HEK293 (cell line): Measurements from ENCODE around the gene MSH5.

Experiments used
- GFI1B ChIP-seq: fragments of 450-650 bp; formaldehyde crosslinking; IDR thresholded peaks from 2 replicates; pipeline ENCODE4 v1.5.1; 2016; ENCODE audit warnings: missing biosample characterization, missing genetic modification characterization
- GLIS1 ChIP-seq: fragments of 450-650 bp; formaldehyde crosslinking; IDR thresholded peaks from 2 replicates; pipeline ENCODE4 v1.5.1; 2016; ENCODE audit warnings: missing biosample characterization, missing genetic modification characterization
- HOXA7 ChIP-seq: sonication (generic); formaldehyde crosslinking; IDR thresholded peaks from 2 replicates; pipeline ENCODE4 v1.8.1; 2022; ENCODE audit warnings: missing genetic modification reagents, borderline replicate concordance
- MEIS1 ChIP-seq: sonication (generic); formaldehyde crosslinking; IDR thresholded peaks from 2 replicates; pipeline ENCODE4 v1.8.1; 2022; ENCODE audit warnings: missing genetic modification reagents, mild to moderate bottlenecking, borderline replicate concordance
- YY2 ChIP-seq: fragments of 450-650 bp; formaldehyde crosslinking; IDR thresholded peaks from 2 replicates; pipeline ENCODE4 v1.5.1; 2016; ENCODE audit warnings: missing biosample characterization, missing genetic modification characterization
- ZFP3 ChIP-seq: fragments of 450-650 bp; formaldehyde crosslinking; IDR thresholded peaks from 2 replicates; pipeline ENCODE4 v1.5.1; 2016; ENCODE audit warnings: low read depth, missing biosample characterization, missing genetic modification characterization
- ZNF112 ChIP-seq: fragments of 450-650 bp; formaldehyde crosslinking; IDR thresholded peaks from 2 replicates; pipeline ENCODE4 v1.5.0; 2017; ENCODE audit warnings: missing biosample characterization, missing genetic modification characterization
- ZNF146 ChIP-seq: fragments of 450-650 bp; formaldehyde crosslinking; IDR thresholded peaks from 2 replicates; pipeline ENCODE4 v1.5.1; 2016; ENCODE audit warnings: missing biosample characterization, missing genetic modification characterization
- ZNF155 ChIP-seq: fragments of 450-650 bp; formaldehyde crosslinking; IDR thresholded peaks from 2 replicates; pipeline ENCODE4 v1.5.1; 2016; ENCODE audit warnings: missing biosample characterization, missing genetic modification characterization
- ZNF214 ChIP-seq: fragments of 450-650 bp; formaldehyde crosslinking; IDR thresholded peaks from 2 replicates; pipeline ENCODE4 v1.5.1; 2017; ENCODE audit warnings: missing biosample characterization, mild to moderate bottlenecking, missing genetic modification characterization, borderline replicate concordance
- ZNF341 ChIP-seq: fragments of 450-650 bp; formaldehyde crosslinking; IDR thresholded peaks from 2 replicates; pipeline ENCODE4; 2016; ENCODE audit warnings: low read depth, missing biosample characterization, missing genetic modification characterization
- ZNF394 ChIP-seq: fragments of 450-650 bp; formaldehyde crosslinking; IDR thresholded peaks from 2 replicates; pipeline ENCODE4 v1.5.1; 2016; ENCODE audit warnings: missing biosample characterization, missing genetic modification characterization, mild to moderate bottlenecking, moderate library complexity, borderline replicate concordance
- ZNF501 ChIP-seq: fragments of 450-650 bp; formaldehyde crosslinking; IDR thresholded peaks from 2 replicates; pipeline ENCODE4 v1.5.1; 2016; ENCODE audit warnings: missing biosample characterization, missing genetic modification characterization
- ZNF544 ChIP-seq: fragments of 450-650 bp; formaldehyde crosslinking; IDR thresholded peaks from 2 replicates; pipeline ENCODE4 v1.5.0; 2017; ENCODE audit warnings: missing biosample characterization, missing genetic modification characterization
- ZNF560 ChIP-seq: fragments of 450-650 bp; formaldehyde crosslinking; IDR thresholded peaks from 2 replicates; pipeline ENCODE4 v1.5.1; 2017; ENCODE audit warnings: missing biosample characterization, missing genetic modification characterization, borderline replicate concordance
- ZNF571 ChIP-seq: fragments of 450-650 bp; formaldehyde crosslinking; IDR thresholded peaks from 2 replicates; pipeline ENCODE4 v1.5.0; 2017; ENCODE audit warnings: missing biosample characterization, missing genetic modification characterization
- ZNF585B ChIP-seq: fragments of 450-650 bp; formaldehyde crosslinking; IDR thresholded peaks from 2 replicates; pipeline ENCODE4 v1.5.1; 2016; ENCODE audit warnings: missing biosample characterization, missing genetic modification characterization
- ZNF623 ChIP-seq: fragments of 450-650 bp; formaldehyde crosslinking; IDR thresholded peaks from 2 replicates; pipeline ENCODE4 v1.5.1; 2016; ENCODE audit warnings: missing biosample characterization, missing genetic modification characterization
- ZNF654 ChIP-seq: fragments of 450-650 bp; formaldehyde crosslinking; IDR thresholded peaks from 2 replicates; pipeline ENCODE4 v1.5.1; 2016; ENCODE audit warnings: low read depth, missing biosample characterization, missing genetic modification characterization
- ZNF664 ChIP-seq: fragments of 450-650 bp; formaldehyde crosslinking; IDR thresholded peaks from 2 replicates; pipeline ENCODE4 v1.5.1; 2016; ENCODE audit warnings: missing biosample characterization, missing genetic modification characterization
- ZNF791 ChIP-seq: fragments of 450-650 bp; formaldehyde crosslinking; IDR thresholded peaks from 2 replicates; pipeline ENCODE4 v1.5.1; 2016; ENCODE audit warnings: missing biosample characterization, missing genetic modification characterization
- ZSCAN30 ChIP-seq: fragments of 450-650 bp; IDR thresholded peaks from 2 replicates; pipeline ENCODE4 v1.5.1; 2018; ENCODE audit warnings: missing biosample characterization, mild to moderate bottlenecking, missing genetic modification characterization, moderate library complexity
- TF ChIP-seq, protein P1 (sequence below): fragments of 450-650 bp; formaldehyde crosslinking; IDR thresholded peaks from 2 replicates; pipeline ENCODE4 v1.5.1; 2016; ENCODE audit warnings: missing biosample characterization, missing genetic modification characterization
- TF ChIP-seq, protein P2 (sequence below): fragments of 450-650 bp; formaldehyde crosslinking; IDR thresholded peaks from 2 replicates; pipeline ENCODE4 v1.5.1; 2017; ENCODE audit warnings: missing biosample characterization, missing genetic modification characterization
- TF ChIP-seq, protein P3 (sequence below): fragments of 450-650 bp; formaldehyde crosslinking; IDR thresholded peaks from 2 replicates; pipeline ENCODE4 v1.5.1; 2016; ENCODE audit warnings: missing biosample characterization, missing genetic modification characterization
- TF ChIP-seq, protein P4 (sequence below): fragments of 450-650 bp; formaldehyde crosslinking; IDR thresholded peaks from 2 replicates; pipeline ENCODE4 v1.5.0; 2017; ENCODE audit warnings: missing biosample characterization, missing genetic modification characterization, borderline replicate concordance
- TF ChIP-seq, protein P5 (sequence below): fragments of 450-650 bp; formaldehyde crosslinking; IDR thresholded peaks from 2 replicates; pipeline ENCODE4 v1.5.1; 2016; ENCODE audit warnings: missing biosample characterization, missing genetic modification characterization
- TF ChIP-seq, protein P6 (sequence below): fragments of 450-650 bp; formaldehyde crosslinking; IDR thresholded peaks from 2 replicates; pipeline ENCODE4 v1.5.1; 2016; ENCODE audit warnings: missing biosample characterization, missing genetic modification characterization, borderline replicate concordance
- TF ChIP-seq, protein P7 (sequence below): fragments of 450-650 bp; formaldehyde crosslinking; IDR thresholded peaks from 2 replicates; pipeline ENCODE4 v1.5.1; 2016; ENCODE audit warnings: missing biosample characterization, missing genetic modification characterization

Gene MSH5

DNA sequence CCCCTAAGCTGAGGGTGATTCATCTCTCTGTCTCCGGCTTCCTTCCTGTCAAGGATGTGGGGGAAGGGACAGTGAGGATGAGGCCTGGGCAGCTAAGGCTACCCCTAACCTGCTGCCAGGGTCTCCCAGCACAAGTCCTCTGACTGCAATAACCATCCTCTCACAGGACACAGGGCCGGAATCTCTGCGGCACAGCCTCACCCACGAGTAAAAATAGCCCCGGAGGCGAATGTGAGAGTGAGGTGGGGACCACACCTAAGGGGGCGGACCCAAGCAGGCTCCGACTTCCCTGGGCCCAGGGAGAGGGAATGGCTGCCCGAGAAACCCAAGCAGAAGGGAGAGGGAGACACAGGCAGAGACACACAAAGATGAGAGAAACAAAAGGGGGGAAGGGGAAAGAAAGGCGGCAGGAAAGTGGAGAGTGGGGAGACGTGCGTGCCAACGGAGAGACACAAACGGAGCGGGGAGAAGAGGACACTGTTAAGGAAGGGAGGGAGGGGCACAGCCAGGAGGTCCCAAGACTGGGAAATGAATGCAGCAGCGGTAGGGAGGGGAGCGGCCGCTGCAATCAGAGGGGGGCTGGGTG is 4.9 kb upstream of the MSH5 start (continued):
- TF ChIP-seq ZSCAN30 (tag by site-specific recombination) (peak; percentile 25; the same call in 1 of the 2 replicates), ZNF571 (tag by site-specific recombination) (no peak), ZNF664 (tag by site-specific recombination) (no peak), HOXA7 (CRISPR knock-in tag) (no peak), ZNF654 (tag by site-specific recombination) (no peak), ZNF155 (tag by site-specific recombination) (no peak), ZNF394 (tag by site-specific recombination) (peak; percentile 49; the same call in 1 of the 2 replicates), ZNF146 (0 out of 2 replicates have a peak, but pooled peaks have one; percentile 21), MEIS1 (CRISPR knock-in tag) (no peak), GLIS1 (tag by site-specific recombination) (peak; percentile 73), ZNF214 (tag by site-specific recombination) (no peak), ZNF112 (no peak), ZNF585B (tag by site-specific recombination) (no peak), ZNF544 (tag by site-specific recombination) (no peak), ZNF341 (tag by site-specific recombination) (peak; percentile 96), ZFP3 (tag by site-specific recombination) (no peak), ZNF623 (tag by site-specific recombination) (no peak), GFI1B (tag by site-specific recombination) (no peak), ZNF501 (tag by site-specific recombination) (no peak), ZNF560 (tag by site-specific recombination) (no peak), ZNF791 (tag by site-specific recombination) (no peak), YY2 (tag by site-specific recombination) (no peak)
- TF ChIP-seq, protein P1, sequence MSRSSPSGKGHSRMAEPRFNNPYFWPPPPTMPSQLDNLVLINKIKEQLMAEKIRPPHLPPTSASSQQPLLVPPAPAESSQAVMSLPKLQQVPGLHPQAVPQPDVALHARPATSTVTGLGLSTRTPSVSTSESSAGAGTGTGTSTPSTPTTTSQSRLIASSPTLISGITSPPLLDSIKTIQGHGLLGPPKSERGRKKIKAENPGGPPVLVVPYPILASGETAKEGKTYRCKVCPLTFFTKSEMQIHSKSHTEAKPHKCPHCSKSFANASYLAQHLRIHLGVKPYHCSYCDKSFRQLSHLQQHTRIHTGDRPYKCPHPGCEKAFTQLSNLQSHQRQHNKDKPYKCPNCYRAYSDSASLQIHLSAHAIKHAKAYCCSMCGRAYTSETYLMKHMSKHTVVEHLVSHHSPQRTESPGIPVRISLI (tag by site-specific recombination), result no peak
- TF ChIP-seq, protein P2, sequence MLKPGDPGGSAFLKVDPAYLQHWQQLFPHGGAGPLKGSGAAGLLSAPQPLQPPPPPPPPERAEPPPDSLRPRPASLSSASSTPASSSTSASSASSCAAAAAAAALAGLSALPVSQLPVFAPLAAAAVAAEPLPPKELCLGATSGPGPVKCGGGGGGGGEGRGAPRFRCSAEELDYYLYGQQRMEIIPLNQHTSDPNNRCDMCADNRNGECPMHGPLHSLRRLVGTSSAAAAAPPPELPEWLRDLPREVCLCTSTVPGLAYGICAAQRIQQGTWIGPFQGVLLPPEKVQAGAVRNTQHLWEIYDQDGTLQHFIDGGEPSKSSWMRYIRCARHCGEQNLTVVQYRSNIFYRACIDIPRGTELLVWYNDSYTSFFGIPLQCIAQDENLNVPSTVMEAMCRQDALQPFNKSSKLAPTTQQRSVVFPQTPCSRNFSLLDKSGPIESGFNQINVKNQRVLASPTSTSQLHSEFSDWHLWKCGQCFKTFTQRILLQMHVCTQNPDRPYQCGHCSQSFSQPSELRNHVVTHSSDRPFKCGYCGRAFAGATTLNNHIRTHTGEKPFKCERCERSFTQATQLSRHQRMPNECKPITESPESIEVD (tag by site-specific recombination), result no peak
- TF ChIP-seq, protein P3, sequence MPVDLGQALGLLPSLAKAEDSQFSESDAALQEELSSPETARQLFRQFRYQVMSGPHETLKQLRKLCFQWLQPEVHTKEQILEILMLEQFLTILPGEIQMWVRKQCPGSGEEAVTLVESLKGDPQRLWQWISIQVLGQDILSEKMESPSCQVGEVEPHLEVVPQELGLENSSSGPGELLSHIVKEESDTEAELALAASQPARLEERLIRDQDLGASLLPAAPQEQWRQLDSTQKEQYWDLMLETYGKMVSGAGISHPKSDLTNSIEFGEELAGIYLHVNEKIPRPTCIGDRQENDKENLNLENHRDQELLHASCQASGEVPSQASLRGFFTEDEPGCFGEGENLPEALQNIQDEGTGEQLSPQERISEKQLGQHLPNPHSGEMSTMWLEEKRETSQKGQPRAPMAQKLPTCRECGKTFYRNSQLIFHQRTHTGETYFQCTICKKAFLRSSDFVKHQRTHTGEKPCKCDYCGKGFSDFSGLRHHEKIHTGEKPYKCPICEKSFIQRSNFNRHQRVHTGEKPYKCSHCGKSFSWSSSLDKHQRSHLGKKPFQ (tag by site-specific recombination), result no peak
- TF ChIP-seq, protein P4, sequence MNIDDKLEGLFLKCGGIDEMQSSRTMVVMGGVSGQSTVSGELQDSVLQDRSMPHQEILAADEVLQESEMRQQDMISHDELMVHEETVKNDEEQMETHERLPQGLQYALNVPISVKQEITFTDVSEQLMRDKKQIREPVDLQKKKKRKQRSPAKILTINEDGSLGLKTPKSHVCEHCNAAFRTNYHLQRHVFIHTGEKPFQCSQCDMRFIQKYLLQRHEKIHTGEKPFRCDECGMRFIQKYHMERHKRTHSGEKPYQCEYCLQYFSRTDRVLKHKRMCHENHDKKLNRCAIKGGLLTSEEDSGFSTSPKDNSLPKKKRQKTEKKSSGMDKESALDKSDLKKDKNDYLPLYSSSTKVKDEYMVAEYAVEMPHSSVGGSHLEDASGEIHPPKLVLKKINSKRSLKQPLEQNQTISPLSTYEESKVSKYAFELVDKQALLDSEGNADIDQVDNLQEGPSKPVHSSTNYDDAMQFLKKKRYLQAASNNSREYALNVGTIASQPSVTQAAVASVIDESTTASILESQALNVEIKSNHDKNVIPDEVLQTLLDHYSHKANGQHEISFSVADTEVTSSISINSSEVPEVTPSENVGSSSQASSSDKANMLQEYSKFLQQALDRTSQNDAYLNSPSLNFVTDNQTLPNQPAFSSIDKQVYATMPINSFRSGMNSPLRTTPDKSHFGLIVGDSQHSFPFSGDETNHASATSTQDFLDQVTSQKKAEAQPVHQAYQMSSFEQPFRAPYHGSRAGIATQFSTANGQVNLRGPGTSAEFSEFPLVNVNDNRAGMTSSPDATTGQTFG (tag by site-specific recombination), result no peak
- TF ChIP-seq, protein P5, sequence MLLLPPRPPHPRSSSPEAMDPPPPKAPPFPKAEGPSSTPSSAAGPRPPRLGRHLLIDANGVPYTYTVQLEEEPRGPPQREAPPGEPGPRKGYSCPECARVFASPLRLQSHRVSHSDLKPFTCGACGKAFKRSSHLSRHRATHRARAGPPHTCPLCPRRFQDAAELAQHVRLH (tag by site-specific recombination), result no peak
- TF ChIP-seq, protein P6, sequence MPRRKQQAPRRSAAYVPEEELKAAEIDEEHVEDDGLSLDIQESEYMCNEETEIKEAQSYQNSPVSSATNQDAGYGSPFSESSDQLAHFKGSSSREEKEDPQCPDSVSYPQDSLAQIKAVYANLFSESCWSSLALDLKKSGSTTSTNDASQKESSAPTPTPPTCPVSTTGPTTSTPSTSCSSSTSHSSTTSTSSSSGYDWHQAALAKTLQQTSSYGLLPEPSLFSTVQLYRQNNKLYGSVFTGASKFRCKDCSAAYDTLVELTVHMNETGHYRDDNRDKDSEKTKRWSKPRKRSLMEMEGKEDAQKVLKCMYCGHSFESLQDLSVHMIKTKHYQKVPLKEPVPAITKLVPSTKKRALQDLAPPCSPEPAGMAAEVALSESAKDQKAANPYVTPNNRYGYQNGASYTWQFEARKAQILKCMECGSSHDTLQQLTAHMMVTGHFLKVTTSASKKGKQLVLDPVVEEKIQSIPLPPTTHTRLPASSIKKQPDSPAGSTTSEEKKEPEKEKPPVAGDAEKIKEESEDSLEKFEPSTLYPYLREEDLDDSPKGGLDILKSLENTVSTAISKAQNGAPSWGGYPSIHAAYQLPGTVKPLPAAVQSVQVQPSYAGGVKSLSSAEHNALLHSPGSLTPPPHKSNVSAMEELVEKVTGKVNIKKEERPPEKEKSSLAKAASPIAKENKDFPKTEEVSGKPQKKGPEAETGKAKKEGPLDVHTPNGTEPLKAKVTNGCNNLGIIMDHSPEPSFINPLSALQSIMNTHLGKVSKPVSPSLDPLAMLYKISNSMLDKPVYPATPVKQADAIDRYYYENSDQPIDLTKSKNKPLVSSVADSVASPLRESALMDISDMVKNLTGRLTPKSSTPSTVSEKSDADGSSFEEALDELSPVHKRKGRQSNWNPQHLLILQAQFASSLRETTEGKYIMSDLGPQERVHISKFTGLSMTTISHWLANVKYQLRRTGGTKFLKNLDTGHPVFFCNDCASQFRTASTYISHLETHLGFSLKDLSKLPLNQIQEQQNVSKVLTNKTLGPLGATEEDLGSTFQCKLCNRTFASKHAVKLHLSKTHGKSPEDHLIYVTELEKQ (tag by site-specific recombination), result 0 out of 2 replicates have a peak, but pooled peaks have one; percentile 54
- TF ChIP-seq, protein P7, sequence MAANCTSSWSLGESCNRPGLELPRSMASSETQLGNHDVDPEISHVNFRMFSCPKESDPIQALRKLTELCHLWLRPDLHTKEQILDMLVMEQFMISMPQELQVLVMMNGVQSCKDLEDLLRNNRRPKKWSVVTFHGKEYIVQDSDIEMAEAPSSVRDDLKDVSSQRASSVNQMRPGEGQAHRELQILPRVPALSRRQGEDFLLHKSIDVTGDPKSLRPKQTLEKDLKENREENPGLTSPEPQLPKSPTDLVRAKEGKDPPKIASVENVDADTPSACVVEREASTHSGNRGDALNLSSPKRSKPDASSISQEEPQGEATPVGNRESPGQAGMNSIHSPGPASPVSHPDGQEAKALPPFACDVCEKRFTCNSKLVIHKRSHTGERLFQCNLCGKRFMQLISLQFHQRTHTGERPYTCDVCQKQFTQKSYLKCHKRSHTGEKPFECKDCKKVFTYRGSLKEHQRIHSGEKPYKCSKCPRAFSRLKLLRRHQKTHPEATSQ (tag by site-specific recombination), result no peak
